GM19455 (cell line): ENCODE measurements around the gene USP4.
"Not testable (repeated sequence)": the region's sequence is repeated elsewhere in the genome, so short reads cannot be mapped to it uniquely, and the experiment has no call there.

Experiments
- ATAC-seq: cut with Tn5 transposase; IDR thresholded peaks from one replicate; pipeline ENCODE4 v1.9.1; 2021; ENCODE audit not compliant: unreplicated experiment

Gene USP4

DNA sequence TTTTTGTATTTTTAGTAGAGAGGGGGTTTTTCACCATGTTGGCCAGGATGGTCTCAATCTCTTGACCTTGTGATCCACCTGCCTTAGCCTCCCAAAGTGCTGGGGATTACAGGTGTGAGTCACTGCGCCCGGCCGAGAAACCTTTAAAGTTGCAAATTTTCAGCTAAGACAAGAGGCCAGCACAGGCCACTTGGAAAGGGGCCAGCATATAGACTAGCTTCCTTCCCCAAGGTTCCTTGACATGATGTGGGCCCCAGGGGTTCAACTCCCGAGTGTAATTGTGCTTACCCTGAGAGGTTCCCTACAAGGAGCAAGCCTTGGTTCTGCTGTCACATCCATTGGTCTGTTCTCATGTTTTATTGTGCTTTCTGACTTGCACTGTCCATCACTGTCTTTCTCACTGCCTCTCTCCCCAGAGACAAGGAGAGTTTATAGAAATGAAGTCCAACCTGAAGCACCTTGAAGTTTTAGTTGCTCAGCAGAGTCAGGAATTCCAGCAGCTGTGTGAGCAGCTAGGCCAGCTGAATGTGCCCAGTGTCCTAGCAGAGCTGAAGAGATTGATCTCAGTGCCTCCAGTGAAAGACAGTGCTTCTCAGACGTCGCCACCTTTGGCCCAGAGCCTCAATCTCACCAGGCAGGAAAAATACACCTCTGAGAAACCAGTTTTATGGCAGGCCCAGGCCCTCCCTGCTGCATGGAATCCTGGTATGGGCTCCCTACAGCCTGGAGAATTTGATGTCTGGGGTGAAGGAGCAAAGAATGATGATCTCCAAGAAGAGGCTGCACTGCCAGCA, 83.9 kb downstream of the USP4 start:
- ATAC-seq, result no peak

DNA sequence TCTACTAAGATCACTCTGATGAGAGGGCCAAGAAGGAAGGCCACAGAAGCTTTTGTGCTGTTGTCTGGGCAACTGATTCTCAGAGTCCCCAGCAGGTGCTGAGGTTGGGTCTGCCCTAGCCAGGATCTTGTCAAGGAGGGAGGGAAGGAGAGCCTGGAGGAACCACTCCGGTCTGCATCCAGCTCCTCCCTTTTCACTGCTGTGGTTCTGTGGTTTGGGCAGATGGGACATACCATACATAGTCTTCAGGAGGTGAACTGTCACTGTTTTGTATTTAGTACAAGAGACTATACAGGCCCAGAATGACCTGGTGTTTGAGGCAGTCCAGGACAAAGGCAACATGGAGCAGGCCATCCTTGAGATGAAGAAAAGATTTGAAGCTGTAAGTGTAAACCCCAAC, 84.7 kb downstream of the USP4 start:
- ATAC-seq, result no peak

DNA sequence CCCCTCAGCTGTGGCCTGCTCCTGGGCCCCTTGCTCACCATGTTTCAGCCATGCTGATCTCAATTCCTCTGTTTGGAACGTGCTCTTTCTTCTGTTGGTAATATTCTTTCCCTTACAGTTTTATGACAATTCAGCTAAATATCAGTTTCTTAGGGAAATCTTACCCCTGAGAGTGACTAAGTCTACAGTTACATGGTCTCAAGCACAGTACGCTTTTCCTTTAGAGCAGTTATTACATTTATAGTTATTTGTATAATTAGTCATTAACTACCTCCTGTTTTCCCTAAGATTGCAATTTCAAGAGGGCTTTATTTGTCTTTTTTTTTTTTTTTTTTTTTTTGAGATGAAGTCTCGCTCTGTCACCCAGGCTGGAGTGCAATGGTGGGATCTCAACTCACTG, 86.3 kb downstream of the USP4 start:
- no peak for ATAC-seq

DNA sequence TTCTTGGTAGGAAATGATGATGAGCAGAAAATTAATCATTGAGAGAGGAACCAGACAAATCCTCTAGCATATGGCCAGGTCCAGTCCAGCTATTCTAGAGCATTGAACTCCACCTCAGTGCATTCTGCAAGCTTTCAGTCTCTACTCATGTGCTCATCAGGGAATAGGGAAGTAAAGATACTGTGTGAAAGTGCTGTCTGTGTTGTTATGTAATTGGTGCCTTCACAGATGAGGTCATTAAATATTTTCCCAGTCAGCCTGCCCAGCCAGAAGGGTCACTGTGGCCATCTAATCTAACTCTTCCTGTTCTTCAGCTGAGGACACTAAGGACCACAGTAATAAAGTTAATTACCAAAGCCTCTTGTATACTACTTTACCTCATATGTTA, 91.0 kb downstream of the USP4 start:
- no peak for ATAC-seq

DNA sequence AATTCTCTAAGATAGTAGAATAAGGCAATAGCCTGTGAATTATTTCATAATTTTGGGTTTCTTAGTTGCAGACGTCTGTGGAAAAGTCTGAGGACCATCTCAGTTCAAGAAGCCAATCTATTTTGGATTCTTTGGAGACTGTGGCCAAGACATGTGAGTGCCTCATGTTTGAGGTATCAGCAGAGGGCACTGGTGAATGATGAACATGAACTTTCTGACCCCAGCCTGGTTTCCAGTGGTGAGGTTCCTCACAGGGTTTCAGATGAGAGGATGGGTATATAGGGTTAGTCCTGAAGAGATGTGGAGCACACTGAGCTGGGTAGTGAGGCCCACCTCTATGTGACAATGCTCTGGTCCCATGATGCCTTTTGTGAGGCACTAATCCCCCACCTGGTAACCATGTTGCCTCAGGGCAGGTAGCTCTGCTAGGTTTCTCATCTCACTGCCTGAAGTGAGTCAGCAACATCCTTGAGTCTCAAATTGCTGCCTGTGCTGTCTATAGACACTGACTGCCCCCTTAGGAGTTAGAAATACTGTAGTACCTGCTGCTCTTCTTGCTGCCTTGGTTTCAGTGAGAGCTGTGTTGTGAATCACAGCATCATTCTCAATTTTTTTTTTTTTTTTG, 95.2 kb downstream of the USP4 start:
- no peak for ATAC-seq

DNA sequence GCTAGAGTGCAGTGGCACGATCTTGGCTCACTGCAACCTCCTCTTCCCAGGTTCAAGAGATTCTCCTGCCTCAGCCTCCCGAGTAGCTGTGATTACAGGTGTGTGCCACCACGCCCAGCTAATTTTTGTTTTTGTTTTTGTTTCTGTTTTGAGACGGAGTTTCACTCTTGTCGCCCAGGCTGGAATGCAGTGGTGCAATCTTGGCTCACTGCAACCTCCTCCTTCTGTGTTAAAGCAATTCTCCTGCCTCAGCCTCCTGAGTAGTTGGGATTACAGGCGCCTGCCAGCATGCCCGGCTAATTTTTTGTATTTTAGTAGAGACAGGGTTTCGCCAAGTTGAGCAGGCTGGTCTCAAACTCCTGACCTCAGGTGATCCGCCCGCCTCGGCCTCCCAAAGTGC, 99.8 kb downstream of the USP4 start:
- ATAC-seq, result not testable (repeated sequence)

DNA sequence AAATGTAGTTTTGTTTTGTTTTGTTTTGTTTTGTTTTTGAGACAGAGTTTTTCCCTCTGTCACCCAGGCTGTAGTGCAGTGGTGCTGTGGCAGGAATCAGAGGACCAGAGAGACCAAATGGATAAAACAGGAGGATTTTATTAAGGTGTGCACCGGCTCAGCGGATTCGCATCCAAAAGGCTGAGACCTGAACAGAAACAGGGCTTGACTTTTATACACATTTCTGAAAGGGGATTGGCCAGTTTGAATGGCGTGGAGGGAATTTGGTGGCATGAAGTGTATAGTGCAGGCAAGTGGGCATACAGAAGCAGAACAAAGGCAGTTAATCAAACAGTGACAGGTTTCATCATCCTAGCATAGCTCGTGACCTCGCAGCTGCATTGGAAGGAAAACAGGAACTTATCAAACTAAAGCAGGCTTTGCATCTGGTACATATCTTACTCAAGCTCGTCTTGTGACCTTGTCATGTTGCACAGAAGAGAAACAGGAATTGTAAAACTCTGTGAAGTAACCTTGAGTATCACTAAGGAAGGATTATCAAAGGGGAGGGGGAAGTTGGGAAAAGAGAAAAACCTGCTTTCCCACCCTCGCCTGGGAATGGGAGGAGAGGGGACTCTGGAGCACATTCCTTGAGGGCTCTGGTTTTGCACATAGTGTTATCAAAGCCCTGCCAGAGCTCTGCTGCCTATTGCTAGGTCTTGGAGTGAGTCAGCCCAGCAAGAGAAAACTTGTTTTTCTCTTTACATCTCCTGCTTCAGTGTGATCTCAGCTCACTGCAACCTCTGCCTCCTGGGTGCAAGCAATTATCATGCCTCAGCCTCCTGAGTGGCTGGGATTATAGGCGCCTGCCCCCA, 101.4 kb downstream of the USP4 start:
- ATAC-seq, result no peak

DNA sequence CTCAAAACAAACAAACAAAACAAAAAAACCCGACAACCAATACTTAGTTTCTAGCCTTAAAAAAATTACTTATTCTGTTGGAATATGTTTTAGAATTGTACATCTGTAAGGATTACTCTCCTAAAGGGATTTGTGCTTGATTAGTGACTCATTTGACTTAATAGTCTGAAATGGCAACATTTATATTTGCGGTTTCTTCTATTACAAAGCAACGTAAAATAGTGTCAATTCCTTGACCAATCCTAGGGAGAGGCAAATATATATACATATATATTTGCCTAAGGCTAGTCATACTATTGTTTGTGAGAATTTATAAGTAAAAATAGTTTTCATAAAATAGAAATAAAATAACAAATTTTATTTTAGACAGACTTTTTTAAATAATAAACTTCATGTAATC, 102.5 kb downstream of the USP4 start:
- ATAC-seq, result no peak

DNA sequence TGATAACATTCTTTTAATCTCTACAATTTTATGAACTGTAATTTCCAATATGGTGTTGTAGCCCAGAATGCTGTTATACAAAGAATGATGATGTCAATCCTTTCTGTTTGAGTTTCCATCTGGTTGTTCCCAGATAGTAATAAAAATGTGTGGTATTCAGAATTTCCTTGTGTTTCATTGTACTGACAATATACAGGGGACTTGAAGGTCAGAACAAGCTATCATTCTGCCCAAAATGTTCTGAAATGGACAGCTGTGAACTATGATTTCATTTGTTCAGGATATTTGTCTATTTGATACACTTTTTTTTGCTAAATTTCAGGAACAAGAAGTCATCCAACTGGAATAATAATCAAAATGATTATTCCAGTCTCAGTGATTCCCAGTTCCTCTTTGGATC, 103.6 kb downstream of the USP4 start:
- ATAC-seq, result no peak

DNA sequence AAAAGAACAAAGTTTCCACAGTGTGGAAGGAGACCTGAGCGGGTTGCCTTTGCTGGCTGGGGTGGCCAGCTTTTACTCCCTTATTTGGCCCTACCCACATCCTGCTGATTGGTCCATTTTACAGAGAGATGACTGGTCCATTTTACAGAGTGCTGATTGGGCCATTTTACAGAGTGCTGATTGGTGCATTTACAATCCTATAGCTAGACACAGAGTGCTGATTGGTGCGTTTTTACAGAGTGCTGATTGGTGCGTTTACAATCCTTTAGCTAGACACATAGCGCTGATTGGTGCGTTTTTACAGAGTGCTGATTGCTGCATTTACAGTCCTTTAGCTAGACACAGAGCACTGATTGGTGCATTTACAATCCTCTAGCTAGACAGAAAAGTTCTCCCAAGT, 111.0 kb downstream of the USP4 start:
- not testable (repeated sequence) for ATAC-seq
